ENCODE results near the gene DNAJC6. TPM values are rescaled to one million over a fixed set of nuclear protein-coding genes. Genes with fewer than 3 reads are reported as not detected.

DNAJC6 gene
- total and polyA plus RNA-seq, 2 experiments from 2014 or later: 6.0 to 11.2 TPM

GRCh38 chr1:65437616-65438015, 128.3 kb downstream of the DNAJC6 start:
- Histone ChIP-seq H2AFZ (no peak overlapping the region), H4K20me1 (ENCODE audit: insufficient read depth, poor library complexity, severe bottlenecking) (no peaks in the 10 kb centered on the region), H3K27me3 (no peaks in the 10 kb centered on the region), H3K4me2 (no peak overlapping the region), H3K79me2 (no peaks in the 10 kb centered on the region), H3K4me3 (no peak overlapping the region), H3K9me2 (replicated peaks; ENCODE audit: insufficient read depth) (no peaks in the 10 kb centered on the region), H3K4me1 (ENCODE audit: insufficient read depth) (no peaks in the 10 kb centered on the region), H3K9me3 (ENCODE audit: low read depth) (no peaks in the 10 kb centered on the region), H3K27ac (no peak overlapping the region), H3K36me3 (replicated peaks; ENCODE audit: insufficient read depth, low read depth) (no peaks in the 10 kb centered on the region)
- DNase-seq (ENCODE audit: low spot score): no peak
- WGBS (ENCODE audit: low lambda C conversion rate, missing lambda C conversion rate): 94% methylated on average over 7 of the region's 7 CpGs
- TF ChIP-seq CTCF (IDR thresholded peaks at IDR 0.05; ENCODE audit: poor library complexity) (no peak), EZH2 (IDR thresholded peaks at IDR 0.05; ENCODE audit: borderline replicate concordance) (no peak), EZH2phosphoT487 (IDR thresholded peaks at IDR 0.05; ENCODE audit: low read depth, severe bottlenecking, unreplicated experiment) (no peak)

- no peaks in the 10 kb centered on the region for H3K79me2 ChIP-seq
- no peak overlapping the region for H3K27ac ChIP-seq
Measured at GRCh38 chr1:65440322-65440900, 131.1 kb downstream of the DNAJC6 start.

GRCh38 chr1:65440915-65441314, 131.6 kb downstream of the DNAJC6 start:
- Histone ChIP-seq H3K9me3 (ENCODE audit: low read depth) (no peaks in the 10 kb centered on the region), H3K27me3 (no peaks in the 10 kb centered on the region), H4K20me1 (ENCODE audit: insufficient read depth, poor library complexity, severe bottlenecking) (no peaks in the 10 kb centered on the region), H3K36me3 (replicated peaks; ENCODE audit: insufficient read depth, low read depth) (no peaks in the 10 kb centered on the region), H3K79me2 (no peaks in the 10 kb centered on the region), H3K4me3 (no peak overlapping the region), H3K4me2 (no peak overlapping the region), H2AFZ (no peak overlapping the region), H3K9me2 (replicated peaks; ENCODE audit: insufficient read depth) (no peaks in the 10 kb centered on the region), H3K27ac (no peak overlapping the region), H3K4me1 (ENCODE audit: insufficient read depth) (no peaks in the 10 kb centered on the region)
- 66% methylated on average over 1 of the region's 1 CpG for WGBS (ENCODE audit: low lambda C conversion rate, missing lambda C conversion rate)
- no peak for TF ChIP-seq CTCF (IDR thresholded peaks at IDR 0.05; ENCODE audit: poor library complexity)
- TF ChIP-seq EZH2phosphoT487 (IDR thresholded peaks at IDR 0.05; ENCODE audit: low read depth, severe bottlenecking, unreplicated experiment): no peak
- TF ChIP-seq EZH2 (IDR thresholded peaks at IDR 0.05; ENCODE audit: borderline replicate concordance): no peak
- no peak for DNase-seq (ENCODE audit: low spot score)

More at GRCh38 chr1:65440322-65440900, 131.1 kb downstream of the DNAJC6 start:
- no peak for DNase-seq (ENCODE audit: low spot score)
- H3K9me2 ChIP-seq (replicated peaks; ENCODE audit: insufficient read depth): no peaks in the 10 kb centered on the region
- H2AFZ ChIP-seq: no peak overlapping the region
- WGBS (ENCODE audit: low lambda C conversion rate, missing lambda C conversion rate): 86% methylated on average over 12 of the region's 12 CpGs
- TF ChIP-seq CTCF (IDR thresholded peaks at IDR 0.05; ENCODE audit: poor library complexity) (no peak), EZH2 (IDR thresholded peaks at IDR 0.05; ENCODE audit: borderline replicate concordance) (no peak), EZH2phosphoT487 (IDR thresholded peaks at IDR 0.05; ENCODE audit: low read depth, severe bottlenecking, unreplicated experiment) (no peak)
- H3K4me3 ChIP-seq: no peak overlapping the region
- no peaks in the 10 kb centered on the region for H3K36me3 ChIP-seq (replicated peaks; ENCODE audit: insufficient read depth, low read depth)
- H3K9me3 ChIP-seq (ENCODE audit: low read depth): no peaks in the 10 kb centered on the region
- no peaks in the 10 kb centered on the region for H3K27me3 ChIP-seq
- no peaks in the 10 kb centered on the region for H3K4me1 ChIP-seq (ENCODE audit: insufficient read depth)
- no peaks in the 10 kb centered on the region for H4K20me1 ChIP-seq (ENCODE audit: insufficient read depth, poor library complexity, severe bottlenecking)
- no peak overlapping the region for H3K4me2 ChIP-seq

All from hepatocyte (in vitro differentiated cells).